Activated T-cell treated with anti-CD3 and anti-CD28 coated beads for 4 hours (primary cell): ENCODE data around the gene CXCR5.

Experiments used
- DNase-seq: peaks from one replicate; pipeline ENCODE4 v3.0.0-alpha.2; 2020

CXCR5 gene

DNA sequence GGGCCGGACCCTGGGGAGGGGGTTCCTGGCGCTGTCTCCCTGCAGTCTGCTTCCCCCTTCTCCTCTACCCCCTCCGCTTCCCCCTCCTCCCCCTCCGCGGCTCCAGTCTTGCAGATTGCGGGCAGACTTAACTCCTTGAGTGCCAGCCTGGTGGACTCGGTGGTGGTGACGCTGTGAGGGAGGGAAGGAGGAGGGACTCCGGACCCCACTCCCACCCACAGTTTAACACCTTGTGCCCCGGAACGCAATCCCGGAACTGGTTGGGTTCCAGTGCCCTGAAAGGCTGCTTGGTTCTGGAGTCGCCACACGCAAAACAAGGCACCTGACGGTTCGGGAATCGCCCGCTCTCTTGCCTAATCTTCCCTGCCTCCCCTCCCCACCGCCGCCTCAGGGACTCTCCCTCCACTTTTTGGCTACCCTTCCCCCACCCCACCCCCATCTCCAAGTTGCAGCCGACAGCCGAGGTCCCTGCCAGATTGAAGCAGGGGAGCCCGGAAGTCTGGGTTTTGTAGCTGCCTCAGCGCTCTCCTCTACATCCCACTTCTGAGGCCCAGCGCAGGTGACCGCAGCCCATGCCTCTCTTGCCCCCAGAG is 45.9 kb downstream of the CXCR5 start:
- DNase-seq: peak; percentile 60

DNA sequence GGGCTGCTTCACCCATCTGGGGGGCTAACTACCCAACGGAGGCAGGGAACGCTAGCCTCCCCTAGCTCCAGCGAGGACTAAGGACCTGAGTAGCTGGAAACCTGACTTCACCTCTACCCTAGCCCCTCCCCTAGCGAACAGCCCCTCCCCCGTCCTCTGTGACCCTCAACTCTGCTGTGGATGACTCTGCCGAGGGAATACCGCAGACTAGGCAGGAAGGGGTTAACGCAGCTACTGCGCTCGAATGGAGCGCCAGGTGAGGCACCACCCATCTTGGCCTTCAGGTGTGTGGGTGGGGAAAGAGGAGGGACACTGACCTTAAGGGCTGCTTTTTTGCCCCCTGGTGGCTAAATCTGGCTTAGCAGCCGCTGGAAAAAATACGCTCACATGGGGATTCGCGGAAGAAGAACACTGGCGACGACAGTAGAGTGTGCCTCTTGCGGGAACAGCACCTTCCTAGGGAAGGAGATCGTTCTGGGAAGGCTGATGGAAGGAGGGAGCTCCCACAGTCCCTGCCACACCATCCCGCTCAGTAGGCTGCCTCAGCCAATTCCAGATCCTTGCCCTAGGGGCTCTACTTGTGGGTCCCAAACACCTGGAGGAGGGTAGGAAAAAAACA is 46.5 kb downstream of the CXCR5 start:
- peak; percentile 86 for DNase-seq

DNA sequence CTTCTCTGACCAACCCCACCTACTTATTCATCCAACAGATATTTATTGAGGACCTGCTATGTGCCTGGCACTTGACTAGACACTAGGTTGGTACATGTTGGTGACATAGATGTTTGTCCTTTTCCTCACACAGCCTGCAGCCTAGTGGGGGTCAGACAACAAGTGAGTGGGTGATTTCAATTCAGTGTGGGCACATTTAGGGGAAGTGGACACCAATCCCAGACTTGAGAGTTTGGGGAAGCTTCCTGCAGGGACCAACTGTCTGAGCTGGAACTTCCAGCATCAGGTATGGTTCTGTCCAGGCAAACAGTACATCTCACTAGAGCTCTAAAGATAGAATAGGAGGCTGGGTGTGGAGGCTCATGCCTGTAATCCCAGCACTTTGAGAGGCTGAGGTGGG is 47.9 kb downstream of the CXCR5 start:
- no peak for DNase-seq

DNA sequence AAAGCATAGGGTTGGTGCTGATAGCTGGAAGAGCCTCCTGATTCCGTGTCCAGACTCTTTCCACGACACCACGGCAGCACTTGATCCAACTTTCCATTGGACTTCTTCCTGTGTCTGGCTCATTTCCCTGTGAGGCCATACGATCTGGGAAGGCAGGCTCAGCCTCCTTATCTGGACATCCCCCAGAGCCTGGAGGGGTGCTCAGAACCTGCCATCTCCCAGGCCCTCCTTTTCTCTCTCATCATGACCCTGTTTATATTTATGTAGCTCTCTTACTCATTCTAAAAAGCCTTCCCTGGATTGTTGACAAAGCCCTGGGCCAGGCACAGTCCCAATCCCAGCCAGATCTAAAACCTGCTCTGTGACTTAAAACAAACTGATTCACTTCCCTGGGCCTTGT is 49.8 kb downstream of the CXCR5 start:
- no peak for DNase-seq

DNA sequence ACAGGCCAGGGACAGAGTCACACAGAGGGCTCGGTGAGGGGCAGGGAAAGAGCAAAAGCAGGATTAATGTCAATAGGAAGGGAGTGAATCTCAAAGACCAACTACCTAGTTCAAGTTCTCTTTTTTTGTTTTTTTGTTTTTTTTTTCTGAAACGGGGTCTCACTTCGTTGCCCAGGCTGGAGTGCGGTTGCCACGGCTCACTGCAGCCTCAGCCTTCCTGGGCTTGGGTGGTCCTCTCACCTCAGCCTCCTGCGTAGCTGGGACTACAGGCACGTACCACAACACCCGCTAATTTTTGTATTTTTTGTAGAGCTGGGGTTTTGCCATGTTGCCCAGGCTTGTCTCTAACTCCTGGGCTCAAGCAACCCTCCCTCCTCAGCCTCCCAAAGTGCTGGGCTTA is 51.7 kb downstream of the CXCR5 start:
- DNase-seq: no peak

DNA sequence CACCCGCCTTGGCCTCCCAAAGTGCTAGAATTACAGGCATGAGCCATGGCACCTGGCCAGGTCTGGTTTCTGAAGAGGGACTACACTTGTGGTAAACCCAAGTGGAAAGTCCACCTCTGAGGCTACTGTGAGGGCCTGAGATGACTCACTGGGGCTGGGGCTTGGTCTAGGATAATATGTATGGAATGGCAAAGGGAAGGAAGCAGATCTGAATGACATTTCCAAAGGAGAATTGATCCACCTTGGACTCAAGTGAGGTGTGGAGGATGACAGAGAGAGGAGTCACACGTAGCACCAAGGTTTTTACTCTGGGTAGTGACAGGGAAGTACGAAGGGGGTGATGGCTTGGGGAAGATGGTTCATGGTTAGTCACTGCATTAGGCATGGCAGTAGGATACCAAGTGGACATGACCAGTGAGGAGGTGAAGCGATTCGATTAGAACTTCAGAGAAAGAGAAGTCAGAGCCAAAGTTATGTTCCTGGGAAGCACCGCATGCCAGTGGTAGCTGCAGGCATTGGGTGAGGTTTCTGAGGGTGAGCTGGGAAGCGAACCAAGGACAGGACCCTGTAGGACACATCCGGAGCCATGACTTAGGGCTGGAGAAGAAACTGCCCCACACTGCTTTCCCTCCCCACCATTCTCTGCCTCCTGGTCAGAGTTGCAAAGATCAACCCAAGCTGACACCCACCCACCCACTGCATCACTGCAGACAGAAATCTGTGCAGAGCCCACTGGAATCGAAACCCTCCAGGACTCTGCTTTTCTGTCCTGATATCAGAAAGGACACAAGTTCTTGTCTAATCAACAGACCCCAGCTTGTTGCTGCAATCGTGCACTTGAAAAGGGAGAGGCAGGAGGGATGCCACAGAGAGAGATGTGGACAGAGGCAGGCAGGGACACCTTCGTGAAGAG is 55.1 kb downstream of the CXCR5 start:
- DNase-seq: no peak

DNA sequence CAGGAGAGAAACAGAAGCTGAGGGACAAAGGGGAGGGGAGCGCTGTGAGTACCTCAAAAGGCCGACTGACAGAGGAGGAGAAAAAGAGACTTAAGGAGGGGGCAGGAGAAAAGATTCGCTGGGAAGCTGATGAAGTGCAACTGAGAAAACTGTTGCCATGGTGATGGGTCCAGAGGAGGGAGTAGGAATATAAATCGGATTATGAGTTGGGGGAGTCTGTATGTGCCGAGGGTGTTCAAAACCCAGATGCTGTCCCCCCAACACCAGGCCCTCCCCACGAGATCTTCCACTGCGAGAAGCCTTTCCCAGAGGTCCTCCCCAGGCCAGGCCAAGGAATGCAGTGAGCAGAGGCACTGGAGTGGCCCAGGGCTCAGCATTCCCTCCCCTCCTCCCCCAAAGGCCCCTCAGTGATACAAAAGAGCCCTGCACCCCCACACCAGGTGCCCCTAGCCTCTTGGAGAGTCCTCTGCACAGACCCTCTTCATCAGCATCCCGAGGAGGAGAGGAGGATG is 55.8 kb downstream of the CXCR5 start:
- DNase-seq: no peak

DNA sequence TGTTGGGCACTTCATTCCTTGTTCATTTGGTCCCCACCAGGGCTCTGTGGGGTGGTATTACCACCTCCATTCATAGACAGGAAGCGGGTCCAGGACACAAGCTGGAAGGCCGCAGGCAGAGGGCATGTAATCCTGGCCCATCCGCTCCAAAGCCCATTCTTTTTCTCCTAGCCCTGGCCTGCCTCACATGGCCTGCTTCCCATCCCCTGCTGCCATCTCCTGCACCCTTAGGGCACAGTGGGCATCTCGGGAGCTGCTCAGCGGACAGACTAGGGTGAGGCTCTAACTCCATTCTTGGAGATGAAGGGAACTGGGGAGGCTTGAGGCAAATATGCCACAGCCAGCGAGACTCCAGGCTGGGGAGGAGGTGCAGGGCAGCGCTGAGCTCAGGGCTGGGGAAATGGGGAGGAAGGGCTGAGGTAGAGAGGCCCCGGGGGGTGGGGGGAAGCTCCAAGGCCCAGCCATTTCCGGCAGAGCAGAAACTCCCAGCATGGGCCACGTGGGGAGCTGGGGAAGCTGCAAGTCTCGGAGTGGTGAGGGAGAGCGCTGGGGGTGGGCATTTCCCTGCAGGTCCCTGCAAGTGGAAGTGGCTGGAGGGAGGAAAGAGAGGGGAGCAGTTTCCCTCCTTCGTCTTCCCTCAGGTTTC is 56.4 kb downstream of the CXCR5 start:
- no peak for DNase-seq

DNA sequence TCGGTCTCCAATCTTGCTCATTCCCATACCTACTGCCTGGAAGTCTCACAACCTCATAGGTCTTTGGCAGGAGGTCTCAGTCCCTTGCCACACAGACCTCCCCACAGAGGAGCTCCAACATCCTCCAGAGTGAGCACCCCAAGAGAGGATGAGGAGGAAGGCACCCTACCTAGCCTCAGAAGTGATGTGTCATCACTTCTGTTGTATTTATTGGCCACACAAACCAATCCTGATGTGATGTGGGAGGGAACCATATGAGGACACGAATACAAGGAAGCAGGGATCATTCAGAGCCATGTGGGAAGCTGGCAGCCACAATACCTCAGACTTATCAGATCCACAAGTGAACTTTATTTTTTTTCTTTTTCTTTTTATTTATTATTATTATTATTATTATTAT is 63.4 kb downstream of the CXCR5 start:
- no peak for DNase-seq
